ENCODE measurements around the gene BCL2.

- TF ChIP-seq FOXP2 (optimal IDR thresholded peaks at IDR 0.05; ENCODE audit: control extremely low read depth, extremely low read length, insufficient read depth) (no peak), POLR2AphosphoS5 (IDR thresholded peaks at IDR 0.05; ENCODE audit: borderline replicate concordance, low read depth, low read length) (no peak), EZH2 (IDR thresholded peaks at IDR 0.05) (no peak)
These were observed 86.2 kb downstream of the BCL2 start for GRCh38 chr18:63233334-63233733.

Data from SK-N-MC (cell line).